GM21786 (cell line): Measurements from ENCODE around the gene POP5.
A peak's percentile ranks its signal among the peaks of the same experiment; 100 is the strongest.
"Not testable (repeated sequence)": the region's sequence is repeated elsewhere in the genome, so short reads cannot be mapped to it uniquely, and the experiment has no call there.

ENCODE experiments used
- ATAC-seq: cut with Tn5 transposase; IDR thresholded peaks from one replicate; pipeline ENCODE4 v1.9.1; 2021; ENCODE audit not compliant: unreplicated experiment

Gene POP5

GRCh38 chr12:120538281-120539156, 42.7 kb downstream of the POP5 start:
- ATAC-seq = no peak

GRCh38 chr12:120537856-120538220, 43.4 kb downstream of the POP5 start:
- no peak for ATAC-seq

DNA sequence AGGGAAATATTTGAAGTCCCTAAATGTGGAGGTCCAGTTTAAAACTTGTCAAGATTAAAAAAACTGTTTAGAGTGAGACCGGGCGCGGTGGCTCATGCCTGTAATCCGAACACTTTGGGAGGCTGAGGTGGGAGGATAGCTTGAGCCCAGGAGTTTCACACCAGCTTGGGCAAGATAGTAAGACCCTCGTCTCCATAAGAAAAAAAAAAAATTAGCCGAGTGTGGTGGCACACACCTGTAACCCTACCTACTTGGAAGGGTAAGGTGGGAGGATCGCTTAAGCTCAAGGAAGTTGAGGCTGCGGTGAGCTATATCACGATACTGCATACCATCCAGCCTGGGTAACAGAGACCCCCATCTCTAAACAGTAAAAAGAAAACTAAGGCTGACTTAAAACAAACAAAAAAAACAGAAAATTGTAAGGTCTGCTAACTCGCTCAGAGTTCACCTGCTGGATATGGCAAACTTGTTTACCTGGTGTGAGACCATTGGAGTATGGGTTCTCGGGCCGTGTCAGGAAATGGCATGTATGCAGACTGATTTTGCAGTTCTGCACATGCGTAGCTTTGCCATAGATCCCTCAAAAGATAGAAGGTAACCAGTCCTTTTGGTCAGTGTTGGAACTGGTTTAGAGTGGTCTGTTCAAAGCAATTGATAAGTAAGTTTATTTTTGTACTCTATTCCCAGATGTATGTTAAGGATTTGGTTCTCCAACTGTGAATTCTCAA, 45.0 kb downstream of the POP5 start:
- no peak for ATAC-seq

DNA sequence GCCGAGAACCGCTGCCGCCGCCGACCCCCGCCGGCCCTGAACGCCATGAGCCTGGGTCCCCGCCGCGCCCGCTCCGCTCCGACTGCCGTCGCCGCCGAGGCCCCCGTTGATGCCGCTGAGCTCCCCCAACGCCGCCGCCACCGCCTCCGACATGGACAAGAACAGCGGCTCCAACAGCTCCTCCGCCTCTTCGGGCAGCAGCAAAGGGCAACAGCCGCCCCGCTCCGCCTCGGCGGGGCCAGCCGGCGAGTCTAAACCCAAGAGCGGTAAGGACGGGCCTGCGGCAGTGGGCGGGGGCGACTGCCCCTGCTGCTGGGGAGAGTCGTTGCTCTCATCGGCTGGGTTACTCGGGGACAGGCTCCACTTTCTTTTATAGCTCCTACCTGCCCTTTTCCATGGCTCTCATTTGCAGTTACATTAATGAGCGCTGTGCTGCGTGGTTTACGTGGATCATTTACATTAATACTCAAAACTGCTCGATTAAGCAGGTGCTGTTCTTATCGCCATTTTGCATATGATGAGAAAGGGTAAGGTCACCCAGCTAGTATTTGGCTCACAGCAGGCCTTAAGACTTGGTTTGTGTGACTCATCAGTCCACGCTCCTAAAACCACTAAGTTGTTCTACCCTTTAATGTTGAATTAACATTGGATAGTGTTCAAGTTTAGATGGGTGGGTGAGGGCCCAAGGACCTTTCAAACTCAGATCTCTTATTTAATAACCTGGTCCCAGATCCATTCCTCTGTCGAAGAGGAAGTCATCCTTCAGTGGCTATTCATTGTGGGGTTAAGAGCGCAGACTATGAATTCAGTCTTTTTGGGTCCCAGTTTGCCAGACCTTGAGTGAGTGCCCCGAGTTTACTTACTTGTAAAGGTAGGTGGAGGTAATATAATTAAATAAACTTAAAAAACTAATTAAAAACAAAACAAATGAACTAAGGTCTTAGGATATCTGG, 46.2 kb downstream of the POP5 start:
- peak; percentile 29 for ATAC-seq

- ATAC-seq = peak; percentile 61
Measured at GRCh38 chr12:120534203-120534702, 46.9 kb downstream of the POP5 start, which contains the start of gene RNF10. RNF10 (plus strand) TSS chr12:120534356; CDS start chr12:120534812, 456 bp downstream.

GRCh38 chr12:120532701-120533238, 48.4 kb downstream of the POP5 start:
- no peak for ATAC-seq

DNA sequence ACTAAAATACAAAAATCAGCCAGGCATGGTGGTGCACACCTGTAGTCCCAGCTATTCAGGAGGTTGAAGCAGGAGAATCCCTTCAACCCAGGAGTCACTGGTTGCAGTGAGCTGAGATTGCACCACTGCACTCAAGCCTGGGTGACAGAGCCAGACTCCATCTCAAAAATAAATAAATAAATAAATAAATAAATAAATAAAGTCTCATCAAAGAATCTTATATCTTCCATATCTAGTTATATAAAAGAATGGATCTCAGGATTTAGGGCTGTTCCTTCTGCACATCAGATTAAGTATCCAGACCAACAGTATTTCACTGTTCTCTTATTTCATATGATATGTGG, 50.8 kb downstream of the POP5 start:
- ATAC-seq = not testable (repeated sequence)

GRCh38 chr12:120529641-120530417, 51.4 kb downstream of the POP5 start:
- no peak for ATAC-seq

- peak; percentile 76 for ATAC-seq
Measured at GRCh38 chr12:120528861-120529525, 52.2 kb downstream of the POP5 start, which contains the start of gene COQ5. COQ5 (minus strand) TSS chr12:120529158; CDS start chr12:120529141, 17 bp downstream.
